HG03457 (cell line): ENCODE measurements around the gene TMEM131.

ENCODE experiments used
- ATAC-seq: cut with Tn5 transposase; IDR thresholded peaks from one replicate; pipeline ENCODE4 v1.9.1; 2021; ENCODE audit warnings: moderate number of reproducible peaks; ENCODE audit not compliant: unreplicated experiment

TMEM131 gene

GRCh38 chr2:97731274-97732020, 264.3 kb downstream of the TMEM131 start:
- no peak for ATAC-seq

- no peak for ATAC-seq
These were observed 265.5 kb downstream of the TMEM131 start for GRCh38 chr2:97730245-97730644.

DNA sequence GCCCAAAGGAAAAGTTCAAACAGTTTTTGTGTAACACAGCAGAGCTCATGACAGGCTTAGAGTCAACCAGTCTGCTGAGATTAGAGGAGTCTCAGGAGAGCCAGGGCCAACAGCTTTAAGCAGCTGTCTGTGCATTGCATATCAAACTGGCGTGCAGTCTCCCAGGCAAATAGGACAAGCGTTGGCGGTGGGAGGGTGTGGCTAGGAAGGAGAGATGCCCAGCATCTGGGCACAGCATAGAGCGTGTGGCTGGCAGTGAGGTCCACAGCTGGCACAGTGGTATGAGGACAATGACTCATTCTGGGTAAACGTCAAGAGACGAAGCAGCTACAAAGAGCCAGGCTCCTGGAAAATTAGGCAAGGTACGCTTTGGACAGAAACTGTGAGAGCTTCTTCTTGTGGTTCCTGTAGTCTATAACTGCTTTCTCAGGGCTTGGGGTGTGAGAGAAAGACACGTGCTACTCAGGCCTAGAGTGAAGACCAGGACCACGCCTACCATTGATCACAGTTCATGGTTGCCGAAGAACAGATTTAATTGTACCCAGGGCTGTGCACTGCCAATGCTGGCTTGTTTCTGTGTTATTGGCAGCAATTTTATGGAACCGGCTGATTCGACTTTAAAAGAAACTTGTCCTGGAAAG, 267.5 kb downstream of the TMEM131 start:
- ATAC-seq, result no peak

GRCh38 chr2:97727296-97727695, 268.5 kb downstream of the TMEM131 start:
- ATAC-seq, result no peak

GRCh38 chr2:97726261-97727064, 269.3 kb downstream of the TMEM131 start:
- ATAC-seq, result no peak

GRCh38 chr2:97724946-97725688, 270.6 kb downstream of the TMEM131 start:
- no peak for ATAC-seq

GRCh38 chr2:97724501-97724900, 271.2 kb downstream of the TMEM131 start:
- ATAC-seq, result no peak

DNA sequence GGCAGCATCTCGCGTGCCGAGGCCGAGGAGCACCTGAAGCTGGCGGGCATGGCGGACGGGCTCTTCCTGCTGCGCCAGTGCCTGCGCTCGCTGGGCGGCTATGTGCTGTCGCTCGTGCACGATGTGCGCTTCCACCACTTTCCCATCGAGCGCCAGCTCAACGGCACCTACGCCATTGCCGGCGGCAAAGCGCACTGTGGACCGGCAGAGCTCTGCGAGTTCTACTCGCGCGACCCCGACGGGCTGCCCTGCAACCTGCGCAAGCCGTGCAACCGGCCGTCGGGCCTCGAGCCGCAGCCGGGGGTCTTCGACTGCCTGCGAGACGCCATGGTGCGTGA, 271.7 kb downstream of the TMEM131 start:
- ATAC-seq, result no peak

GRCh38 chr2:97723156-97724072, 272.3 kb downstream of the TMEM131 start:
- ATAC-seq, result no peak

- no peak for ATAC-seq
These were observed 273.5 kb downstream of the TMEM131 start for GRCh38 chr2:97722227-97722626.

GRCh38 chr2:97720746-97721145, 275.0 kb downstream of the TMEM131 start:
- ATAC-seq, result no peak

- ATAC-seq, result no peak
These were observed 276.2 kb downstream of the TMEM131 start for GRCh38 chr2:97719362-97720155.

DNA sequence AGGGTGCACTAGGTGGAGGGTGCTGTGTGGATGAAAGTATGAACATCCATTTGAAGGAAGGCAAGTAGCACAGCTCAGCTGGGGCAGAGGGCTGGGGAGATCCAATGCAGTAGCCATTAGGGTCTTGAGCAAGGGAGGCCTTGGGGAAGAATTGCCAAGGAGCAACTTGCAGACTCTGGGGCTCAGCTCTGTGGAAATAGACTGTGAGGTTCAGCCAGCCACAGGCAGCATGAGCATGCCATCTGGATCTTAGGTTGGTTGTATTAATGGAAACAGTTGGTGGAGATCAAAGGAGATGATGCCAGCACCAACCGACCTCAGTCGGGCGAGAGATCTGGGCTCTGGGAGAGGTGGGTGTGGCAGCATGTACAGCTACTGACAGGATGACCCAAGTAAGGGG, 276.8 kb downstream of the TMEM131 start:
- ATAC-seq, result no peak

DNA sequence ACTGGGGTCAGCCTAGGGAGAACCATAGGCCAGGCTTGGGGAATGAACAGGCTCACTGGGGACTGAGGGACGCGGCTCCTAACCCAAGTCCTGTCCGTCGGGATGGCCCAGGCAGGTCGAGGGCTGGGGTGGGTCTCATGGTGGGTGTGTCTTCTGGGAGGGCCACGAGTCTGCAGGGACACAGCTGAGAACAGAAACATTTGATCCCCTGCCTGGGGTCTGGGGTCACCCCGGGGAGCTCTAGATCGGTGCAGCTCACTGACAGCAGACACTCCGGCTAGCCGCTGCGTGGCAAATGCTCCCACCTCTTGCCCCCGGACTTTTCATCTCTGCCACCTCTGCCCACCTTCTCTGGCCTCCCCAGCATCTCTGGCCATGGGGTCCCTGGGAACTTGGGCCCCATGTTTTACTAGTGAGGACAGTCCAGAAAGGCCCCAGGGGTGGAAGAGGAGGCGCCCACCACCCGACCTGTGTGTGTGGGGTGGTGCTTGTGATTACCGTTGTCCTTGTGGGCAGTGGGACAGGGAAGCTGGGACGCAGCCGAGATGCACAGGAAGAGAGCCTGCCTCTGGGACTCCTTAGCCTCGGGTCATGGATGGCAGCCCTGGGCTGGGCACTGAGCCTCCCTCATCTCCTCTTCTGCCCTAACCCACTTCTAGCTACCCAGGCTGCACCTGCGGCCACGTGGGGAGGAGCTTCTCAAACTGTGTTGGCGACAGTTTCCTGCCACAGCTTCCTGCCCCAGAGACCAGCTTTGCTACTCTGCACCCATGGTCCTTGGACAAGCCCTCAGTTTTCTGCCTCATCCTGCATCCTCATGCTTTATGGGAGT, 277.5 kb downstream of the TMEM131 start:
- ATAC-seq, result no peak

GRCh38 chr2:97717613-97717995, 278.1 kb downstream of the TMEM131 start:
- ATAC-seq, result no peak

- no peak for ATAC-seq
These were observed 278.8 kb downstream of the TMEM131 start for GRCh38 chr2:97716695-97717612.

GRCh38 chr2:97715951-97716694, 279.6 kb downstream of the TMEM131 start:
- no peak for ATAC-seq
